ENCODE measurements around the gene OR4D1.

DNA sequence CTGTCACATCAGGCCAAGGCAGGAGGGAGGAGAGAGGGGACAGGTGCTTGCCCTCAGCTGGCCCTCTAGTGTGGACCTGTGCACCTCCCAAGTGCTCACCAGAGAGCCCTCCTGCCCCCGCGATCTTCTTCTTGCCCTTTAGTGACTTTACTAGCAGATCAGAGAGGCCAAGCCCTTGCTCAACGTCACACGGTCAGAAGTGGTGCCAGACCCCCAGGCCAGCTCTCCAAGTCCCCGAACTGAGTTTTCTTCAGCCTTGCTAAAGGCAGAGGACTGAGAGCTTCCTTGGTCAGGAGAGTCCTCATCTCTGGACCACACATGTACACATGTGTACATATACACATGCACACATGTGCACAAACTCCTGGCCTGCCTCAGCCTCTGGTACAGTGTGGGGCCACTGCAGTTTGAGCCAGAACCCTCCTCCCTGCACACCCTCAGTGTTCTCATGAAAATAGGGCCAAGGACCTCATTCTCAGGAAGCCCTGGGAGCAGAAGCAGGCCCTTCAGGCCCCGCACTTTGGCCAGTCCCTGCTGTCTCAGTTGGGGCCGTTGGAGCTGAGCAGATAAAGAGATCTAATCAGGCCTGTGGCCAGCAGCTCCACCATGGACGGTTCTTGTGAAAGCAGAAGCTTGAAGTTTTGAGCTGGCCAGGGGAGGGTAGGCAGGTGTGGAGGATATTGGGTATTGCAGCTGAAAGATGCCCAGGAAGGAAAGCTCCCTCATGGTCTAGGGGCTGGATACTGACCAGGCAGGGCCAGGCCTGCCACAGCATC, 37.0 kb downstream of the OR4D1 start:
- TF ChIP-seq SUZ12 (IDR thresholded peaks at IDR 0.05; ENCODE audit: extremely low read depth, insufficient read depth, insufficient read length), result no peak
- TF ChIP-seq YY1 (IDR thresholded peaks at IDR 0.05; ENCODE audit: insufficient read depth, insufficient read length), result no peak
